ENCODE measurements around the gene SEC16A.

DNA sequence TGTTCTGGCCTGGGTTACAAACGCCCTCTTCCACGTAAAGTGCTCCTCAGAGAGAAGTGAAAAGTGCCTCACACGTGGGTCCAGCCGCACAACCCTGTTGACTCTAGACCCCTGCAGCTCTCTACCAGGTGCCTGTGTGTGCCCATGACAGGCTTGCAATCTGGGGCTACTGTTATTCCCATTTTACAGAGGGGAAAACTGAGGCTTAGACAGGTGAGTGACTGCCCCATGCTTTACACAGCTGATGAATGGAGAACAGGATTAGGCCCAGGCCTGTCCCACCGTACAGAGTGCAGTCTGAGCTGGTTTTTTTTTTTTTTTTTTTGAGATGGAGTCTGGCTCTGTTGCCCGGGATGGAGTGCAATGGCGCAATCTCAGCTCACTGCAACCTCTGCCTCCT lies 37.0 kb downstream of the SEC16A start:
- TF ChIP-seq, protein P1, sequence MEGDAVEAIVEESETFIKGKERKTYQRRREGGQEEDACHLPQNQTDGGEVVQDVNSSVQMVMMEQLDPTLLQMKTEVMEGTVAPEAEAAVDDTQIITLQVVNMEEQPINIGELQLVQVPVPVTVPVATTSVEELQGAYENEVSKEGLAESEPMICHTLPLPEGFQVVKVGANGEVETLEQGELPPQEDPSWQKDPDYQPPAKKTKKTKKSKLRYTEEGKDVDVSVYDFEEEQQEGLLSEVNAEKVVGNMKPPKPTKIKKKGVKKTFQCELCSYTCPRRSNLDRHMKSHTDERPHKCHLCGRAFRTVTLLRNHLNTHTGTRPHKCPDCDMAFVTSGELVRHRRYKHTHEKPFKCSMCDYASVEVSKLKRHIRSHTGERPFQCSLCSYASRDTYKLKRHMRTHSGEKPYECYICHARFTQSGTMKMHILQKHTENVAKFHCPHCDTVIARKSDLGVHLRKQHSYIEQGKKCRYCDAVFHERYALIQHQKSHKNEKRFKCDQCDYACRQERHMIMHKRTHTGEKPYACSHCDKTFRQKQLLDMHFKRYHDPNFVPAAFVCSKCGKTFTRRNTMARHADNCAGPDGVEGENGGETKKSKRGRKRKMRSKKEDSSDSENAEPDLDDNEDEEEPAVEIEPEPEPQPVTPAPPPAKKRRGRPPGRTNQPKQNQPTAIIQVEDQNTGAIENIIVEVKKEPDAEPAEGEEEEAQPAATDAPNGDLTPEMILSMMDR (IDR thresholded peaks at IDR 0.05; ENCODE audit: insufficient read depth, low read depth, low read length), result no peak
- no peak for TF ChIP-seq EZH2 (IDR thresholded peaks at IDR 0.05; ENCODE audit: insufficient read depth, low read length)
